ENCODE measurements around the gene PRRG4.

- no peak for TF ChIP-seq CTCF (IDR thresholded peaks at IDR 0.05; ENCODE audit: extremely low read depth in 1 of 2, insufficient read depth in 1 of 2, low read depth in 1 of 2, low read length in 2 of 2)
- TF ChIP-seq FOS (IDR thresholded peaks at IDR 0.05; ENCODE audit: borderline replicate concordance, insufficient read depth, low read length): no peak
- no peak for TF ChIP-seq MAX (IDR thresholded peaks at IDR 0.05; ENCODE audit: insufficient read depth, insufficient read length)
- TF ChIP-seq POLR2AphosphoS5 (IDR thresholded peaks at IDR 0.05; ENCODE audit: insufficient read depth, low read depth, low read length): no peak
- TF ChIP-seq GATA2 (IDR thresholded peaks at IDR 0.05; ENCODE audit: insufficient read depth, insufficient read length, low read depth, low read length): no peak
These were observed 42.9 kb upstream of the PRRG4 start for GRCh38 chr11:32786811-32787210.
